GM12878 (cell line): ENCODE results near the gene TRPM8. TPM values are rescaled to one million over a fixed set of nuclear protein-coding genes. Genes with fewer than 3 reads are reported as not detected.

Source experiments
- ATAC-seq: fragments of 200-7000 bp; cut with Tn5 transposase; 3 replicates; pipeline ENCODE4 v1.9.1; 2020; ENCODE audit warnings: mild to moderate bottlenecking, moderate library complexity
- BruUV-seq: library from RNA; stranded (reverse); fragments of 400-500 nt; replicated peaks from 2 replicates; lab custom pipeline; 2021; lab: Mats Ljungman, UMichigan
- CTCF ChIA-PET: fragments of 300-600 bp; sonication (Branson Sonifier 250); formaldehyde crosslinking; extraction: SDS; loops from one replicate; lab custom pipeline; 2021; ENCODE audit warnings: inconsistent platforms; lab: Yijun Ruan, JAX
- POLR2A ChIA-PET: fragments of 350-600 bp; formaldehyde crosslinking; extraction: SDS; loops from one replicate; lab custom pipeline; 2021; ENCODE audit warnings: inconsistent platforms; lab: Charles Lee
- RAD21 ChIA-PET: fragments of 300-600 bp; sonication (Branson Sonifier 250); formaldehyde crosslinking; loops from one replicate; lab custom pipeline; 2023; ENCODE audit warnings: antibody characterized with exemption; ENCODE audit not compliant: unreplicated experiment; lab: Charles Lee
- SMC1A ChIA-PET: fragments of 300-600 bp; sonication (Branson Sonifier 250); formaldehyde crosslinking; loops from one replicate; lab custom pipeline; 2023; ENCODE audit not compliant: unreplicated experiment, uncharacterized antibody; lab: Charles Lee
- DNase-seq: peaks from one replicate; pipeline ENCODE4 v3.0.0-alpha.2; 2011; ENCODE audit warnings: low read depth, low spot score
- FAIRE-seq: peaks from 3 replicates; lab custom pipeline; 2011; peaks lifted over from hg19 to GRCh38; lab: Jason Lieb, UNC
- H2AFZ ChIP-seq: 2 replicates; pipeline ENCODE4 v1.6.0; 2011; ENCODE audit warnings: low read depth, low read length, control low read depth; ENCODE audit not compliant: control insufficient read depth
- H3K27ac ChIP-seq: 2 replicates; pipeline ENCODE4 v1.5.1; 2011; ENCODE audit warnings: control low read depth; ENCODE audit not compliant: control insufficient read depth, insufficient read depth
- H3K27me3 ChIP-seq, 2 experiments: replicated peaks in 1 of 2; 2 replicates each; pipeline versions ENCODE4 v1.6.0 to v1.6.1; 2011; ENCODE audit warnings: low read length in 1 of 2; ENCODE audit not compliant: control insufficient read depth in 2 of 2, insufficient read depth in 2 of 2
- H3K36me3 ChIP-seq, 2 experiments: 2 replicates each; pipeline ENCODE4 v1.5.1; 2011; ENCODE audit warnings: low read length in 1 of 2; ENCODE audit not compliant: control insufficient read depth in 2 of 2, insufficient read depth in 2 of 2
- H3K4me1 ChIP-seq: 2 replicates; pipeline ENCODE4 v1.6.1; 2011; ENCODE audit warnings: mild to moderate bottlenecking, low read length, moderate library complexity, mixed read lengths; ENCODE audit not compliant: control insufficient read depth, insufficient read depth
- H3K4me2 ChIP-seq: 2 replicates; pipeline ENCODE4 v1.6.0; 2011; ENCODE audit warnings: control low read depth; ENCODE audit not compliant: control insufficient read depth, insufficient read depth
- H3K4me3 ChIP-seq: fragments of 200-600 bp; sonication (generic); 2 replicates; pipeline ENCODE4 v1.5.1; 2016
- H3K79me2 ChIP-seq: 2 replicates; pipeline ENCODE4 v1.6.0; 2011; ENCODE audit warnings: low read length; ENCODE audit not compliant: control insufficient read depth, insufficient read depth
- H3K9ac ChIP-seq: 2 replicates; pipeline ENCODE4 v1.8.0; 2011; ENCODE audit warnings: low read length, control low read depth, mixed read lengths; ENCODE audit not compliant: control insufficient read depth, insufficient read depth
- H3K9me3 ChIP-seq: replicated peaks from 3 replicates; pipeline ENCODE4 v1.5.1; 2011; ENCODE audit warnings: mild to moderate bottlenecking, low read length; ENCODE audit not compliant: control insufficient read depth, insufficient read depth
- H4K20me1 ChIP-seq: 2 replicates; pipeline ENCODE4 v1.6.0; 2011; ENCODE audit not compliant: control insufficient read depth, insufficient read depth
- CREB1 ChIP-seq: IDR thresholded peaks from 2 replicates; pipeline ENCODE4 v1.6.1; 2012; ENCODE audit warnings: low read depth, mild to moderate bottlenecking, inconsistent platforms
- CREM ChIP-seq: IDR thresholded peaks from 2 replicates; pipeline ENCODE4 v1.6.1; 2014; ENCODE audit warnings: antibody characterized with exemption, low read depth
- GATAD2B ChIP-seq: fragments of 450-650 bp; conservative IDR thresholded peaks from 2 replicates; pipeline ENCODE4 v1.6.1; 2017; ENCODE audit warnings: low read depth, mild to moderate bottlenecking, moderate library complexity
- NRF1 ChIP-seq: conservative IDR thresholded peaks from 2 replicates; pipeline ENCODE4 v1.6.1; 2011; ENCODE audit warnings: mild to moderate bottlenecking, low read depth, low read length, improper control_type of control experiment
- PAX5 ChIP-seq: IDR thresholded peaks from 2 replicates; pipeline ENCODE4 v1.6.1; 2011; ENCODE audit warnings: low read depth, low read length, borderline replicate concordance
- PML ChIP-seq: IDR thresholded peaks from 2 replicates; pipeline ENCODE4 v1.6.1; 2012; ENCODE audit warnings: low read length, inconsistent platforms
- POLR2A ChIP-seq: IDR thresholded peaks from 2 replicates; pipeline ENCODE4 v1.6.1; 2011; ENCODE audit warnings: low read depth, mild to moderate bottlenecking, low read length
- POLR2AphosphoS5 ChIP-seq: IDR thresholded peaks from 2 replicates; pipeline ENCODE4 v1.6.1; 2011; ENCODE audit warnings: mild to moderate bottlenecking, low read length, inconsistent platforms
- SKIL ChIP-seq: fragments of 450-650 bp; IDR thresholded peaks from 2 replicates; pipeline ENCODE4 v1.6.1; 2017; ENCODE audit warnings: mild to moderate bottlenecking, low read depth, inconsistent platforms; ENCODE audit not compliant: poor library complexity, severe bottlenecking
- TAF1 ChIP-seq: IDR thresholded peaks from 2 replicates; pipeline ENCODE4 v1.6.1; 2011; ENCODE audit warnings: mild to moderate bottlenecking, low read depth, low read length, borderline replicate concordance
- WGBS: methylation state at CpG from one replicate; pipeline ENCODE4 v1.1.6; 2016; ENCODE audit warnings: low lambda C conversion rate; ENCODE audit not compliant: insufficient replicate concordance, insufficient coverage; ENCODE audit errors: missing lambda C conversion rate; 5-methylcytosine and 5-hydroxymethylcytosine counted together
- in situ Hi-C: fragments of 300-500 bp; cut with MboI; formaldehyde crosslinking; loops from 9 replicates; pipeline ENCODE4 v1.14.3; 2018; ENCODE audit warnings: mixed read lengths
- intact Hi-C: fragments of 100-400 bp; cut with micrococcal nuclease; formaldehyde crosslinking; loops from one replicate; pipeline ENCODE4 v1.14.2; 2022; ENCODE audit not compliant: unreplicated experiment
- polyA plus RNA-seq, 11 experiments: library from polyadenylated mRNA; depleted of rRNA in 4 of 11; unstranded in 6 of 11; stranded (reverse) in 5 of 11; fragments of >200 nt; fragmentation: Nextera tagmentation in 4 of 11; fragmentation: Illumina TruSeq in 1 of 11; extraction: Ambion mirVana in 4 of 11; extraction: Trizol in 1 of 11; gene quantifications; 1 replicate in 1 of 11; 2 replicates in 10 of 11; pipeline versions ENCODE4 v1.2.1 to v1.2.3, GENCODE V29; 2011 to 2016; ENCODE audit warnings: inconsistent platforms in 2 of 11, missing spikeins in 2 of 11, low read depth in 1 of 11
- total RNA-seq, 4 experiments: library from RNA; depleted of rRNA in 3 of 4; stranded (reverse); fragments of >200 nt in 3 of 4; fragmentation: Illumina TruSeq in 1 of 4; extraction: Trizol in 1 of 4; gene quantifications; 2 replicates each; pipeline versions ENCODE4 v1.2.1 to v1.2.3, GENCODE V29; 2013 to 2021

TRPM8 gene
- total and polyA plus RNA-seq, 10 of the 15 experiments (the other 5 are each of a cell fraction or from before 2014, with no cell fraction given) = 3.9 TPM; not detected in 9

- TF ChIP-seq SKIL = no peak
These were observed at the start of gene TRPM8 (continued) for GRCh38 chr2:233917116-233917515.

DNA sequence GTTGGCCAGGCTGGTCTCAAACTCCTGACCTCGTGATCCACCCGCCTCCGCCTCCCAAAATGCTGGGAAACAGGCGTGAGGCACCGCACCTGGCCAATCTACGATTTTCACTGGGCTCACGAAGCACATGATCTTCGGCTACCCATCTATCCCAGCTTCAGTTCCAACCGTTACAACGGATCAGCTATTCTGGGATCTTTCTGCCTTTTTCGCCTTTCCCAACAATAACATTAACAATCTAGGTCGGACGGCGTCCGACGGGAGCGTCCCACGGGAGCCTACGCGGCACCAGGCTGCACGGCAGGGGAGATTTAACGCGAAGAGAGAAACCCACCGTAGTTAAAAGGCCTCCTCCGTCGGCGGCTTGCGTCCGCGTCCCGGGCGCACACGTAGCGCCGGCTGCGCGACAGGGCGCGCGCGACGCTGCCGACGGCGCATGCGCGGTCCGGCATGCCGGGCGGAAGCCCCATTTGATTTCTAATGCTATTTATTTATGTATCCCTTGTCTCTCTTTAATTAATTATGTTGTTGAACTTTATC lies 49.1 kb upstream of the TRPM8 start, which contains the start of gene MSL3B:
Gene MSL3B (minus strand): TSS at position 394 of the 540 bp plus-strand sequence.
- Histone ChIP-seq H3K36me3 (no peaks in the 10 kb centered on the region), H3K9me3 (no peaks in the 10 kb centered on the region; the same call in 1 of the 3 replicates), H4K20me1 (no peaks in the 10 kb centered on the region), H3K27me3 (no peaks in the 10 kb centered on the region), H3K79me2 (no peaks in the 10 kb centered on the region; the same call in 1 of the 2 replicates), H3K4me2 (peak within 1 kb of the TSS; percentile 71), H3K4me3 (peak within 1 kb of the TSS; percentile 76), H2AFZ (peak within 1 kb of the TSS; percentile 96), H3K4me1 (no peaks in the 10 kb centered on the region), H3K9ac (peak within 1 kb of the TSS; percentile 54), H3K27ac (peak within 1 kb of the TSS; percentile 62)
- peak; percentile 45; the same call in 1 of the 2 replicates for TF ChIP-seq TAF1
- TF ChIP-seq CREM = peak; percentile 55; the same call in 1 of the 2 replicates
- TF ChIP-seq PAX5 = no peak
- peak; percentile 69 for TF ChIP-seq POLR2A
- TF ChIP-seq PML = 0 out of 2 replicates have a peak, but pooled peaks have one; percentile 46
- TF ChIP-seq CREB1 = peak; percentile 70; the same call in 1 of the 2 replicates
- no peak for TF ChIP-seq GATAD2B
- TF ChIP-seq NRF1 = 0 out of 2 replicates have a peak, but pooled peaks have one; percentile 7
- peak; percentile 34; the same call in 1 of the 2 replicates for TF ChIP-seq POLR2AphosphoS5
- ChIA-PET POLR2A (no interaction called here), CTCF (interaction anchor here (2.2 kb wide), 1 partner anchor 11 kb away, joined by 6 read pairs; no protein-coding TSS in a partner anchor), SMC1A (no interaction called here), RAD21 (no interaction called here)
- WGBS = 46% methylated on average over 50 of the region's 50 CpGs
- no peak for DNase-seq
- in situ Hi-C loops = no loop called here
- no TSS peak for BruUV-seq
- FAIRE-seq = peak; percentile 68
- no peak for ATAC-seq
- intact Hi-C loops = no loop called here
